ENCODE results near the gene ANXA5. TPM values are rescaled to one million over a fixed set of nuclear protein-coding genes. Genes with fewer than 3 reads are reported as not detected.
"Not testable (repeated sequence)": the region's sequence is repeated elsewhere in the genome, so short reads cannot be mapped to it uniquely, and the experiment has no call there.

ANXA5 gene
- total RNA-seq, 4 donors from 2014 or later, result 313 to 356 (median 325) TPM

DNA sequence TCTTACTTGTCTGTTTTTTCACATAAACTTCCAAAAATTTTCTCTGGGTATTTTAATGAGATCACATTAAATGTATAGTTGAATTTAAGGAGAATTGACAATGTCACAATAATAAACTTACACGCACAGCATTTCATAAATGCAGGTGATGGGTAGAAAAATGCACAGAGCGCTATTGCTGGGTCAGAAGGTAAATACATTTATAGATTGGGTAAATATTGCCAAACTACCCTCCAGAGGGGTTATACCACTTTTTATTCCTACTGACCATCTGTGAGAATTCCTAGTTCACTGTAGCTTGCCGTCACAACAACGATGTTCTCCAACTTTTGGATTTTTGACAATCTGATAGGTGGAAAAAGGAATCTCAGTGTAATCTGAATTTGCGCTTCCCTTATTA, 34.6 kb downstream of the ANXA5 start:
- peaks cover 0 to 4% of the 10 kb centered on the region in 2 donors for H3K36me3 ChIP-seq
- H3K27me3 ChIP-seq, result no peaks in the 10 kb centered on the region
- H3K4me1 ChIP-seq, result no peaks in the 10 kb centered on the region
- intact Hi-C loops (cut with DNase I), result no loop called here
- no peak overlapping the region for H3K4me3 ChIP-seq (replicated peaks in 1 of 3)
- no peak for DNase-seq
- TF ChIP-seq POLR2A (IDR thresholded peaks at IDR 0.05), result no peak
- TF ChIP-seq, protein P1, sequence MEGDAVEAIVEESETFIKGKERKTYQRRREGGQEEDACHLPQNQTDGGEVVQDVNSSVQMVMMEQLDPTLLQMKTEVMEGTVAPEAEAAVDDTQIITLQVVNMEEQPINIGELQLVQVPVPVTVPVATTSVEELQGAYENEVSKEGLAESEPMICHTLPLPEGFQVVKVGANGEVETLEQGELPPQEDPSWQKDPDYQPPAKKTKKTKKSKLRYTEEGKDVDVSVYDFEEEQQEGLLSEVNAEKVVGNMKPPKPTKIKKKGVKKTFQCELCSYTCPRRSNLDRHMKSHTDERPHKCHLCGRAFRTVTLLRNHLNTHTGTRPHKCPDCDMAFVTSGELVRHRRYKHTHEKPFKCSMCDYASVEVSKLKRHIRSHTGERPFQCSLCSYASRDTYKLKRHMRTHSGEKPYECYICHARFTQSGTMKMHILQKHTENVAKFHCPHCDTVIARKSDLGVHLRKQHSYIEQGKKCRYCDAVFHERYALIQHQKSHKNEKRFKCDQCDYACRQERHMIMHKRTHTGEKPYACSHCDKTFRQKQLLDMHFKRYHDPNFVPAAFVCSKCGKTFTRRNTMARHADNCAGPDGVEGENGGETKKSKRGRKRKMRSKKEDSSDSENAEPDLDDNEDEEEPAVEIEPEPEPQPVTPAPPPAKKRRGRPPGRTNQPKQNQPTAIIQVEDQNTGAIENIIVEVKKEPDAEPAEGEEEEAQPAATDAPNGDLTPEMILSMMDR (IDR thresholded peaks at IDR 0.05), result no peak
- H3K27ac ChIP-seq, result no peak overlapping the region
- no peaks in the 10 kb centered on the region for H3K9me3 ChIP-seq
- 96 to 97% methylated on average over 5 of the region's 5 CpGs for WGBS, 2 donors

DNA sequence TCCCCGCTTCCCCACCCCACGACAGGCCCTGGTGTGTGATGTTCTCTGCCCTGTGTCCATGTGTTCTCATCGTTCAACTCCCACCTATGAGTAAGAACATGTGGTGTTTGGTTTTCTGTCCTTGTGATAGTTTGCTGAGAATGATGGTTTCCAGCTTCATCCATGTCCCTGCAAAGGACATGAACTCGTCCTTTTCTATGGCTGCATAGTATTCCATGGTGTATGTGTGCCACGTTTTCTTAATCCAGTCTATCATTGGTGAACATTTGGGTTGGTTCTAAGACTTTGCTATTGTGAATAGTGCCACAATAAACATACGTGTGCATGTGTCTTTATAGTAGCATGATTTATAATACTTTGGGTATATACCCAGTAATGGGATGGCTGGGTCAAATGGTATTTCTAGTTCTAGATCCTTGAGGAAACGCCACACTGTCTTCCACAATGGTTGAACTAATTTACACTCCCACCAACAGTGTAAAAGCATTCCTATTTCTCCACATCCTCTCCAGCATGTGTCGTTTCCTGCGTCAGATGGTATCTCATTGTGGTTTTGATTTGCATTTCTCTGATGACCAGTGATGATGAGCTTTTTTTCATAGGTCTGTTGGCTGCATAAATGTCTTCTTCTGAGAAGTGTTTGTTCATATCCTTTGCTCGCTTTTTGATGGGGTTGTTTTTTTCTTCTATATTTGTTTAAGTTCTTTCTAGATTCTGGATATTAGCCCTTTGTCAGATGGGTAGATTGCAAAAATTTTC, 36.4 kb downstream of the ANXA5 start:
- H3K27me3 ChIP-seq; DNase-seq; H3K4me3 ChIP-seq (replicated peaks in 1 of 3); H3K9me3 ChIP-seq; H3K4me1 ChIP-seq; H3K36me3 ChIP-seq; H3K27ac ChIP-seq; intact Hi-C loops (cut with DNase I): not testable (repeated sequence)
- 93 to 96% methylated on average over 10 of the region's 10 CpGs for WGBS, 2 donors

DNA sequence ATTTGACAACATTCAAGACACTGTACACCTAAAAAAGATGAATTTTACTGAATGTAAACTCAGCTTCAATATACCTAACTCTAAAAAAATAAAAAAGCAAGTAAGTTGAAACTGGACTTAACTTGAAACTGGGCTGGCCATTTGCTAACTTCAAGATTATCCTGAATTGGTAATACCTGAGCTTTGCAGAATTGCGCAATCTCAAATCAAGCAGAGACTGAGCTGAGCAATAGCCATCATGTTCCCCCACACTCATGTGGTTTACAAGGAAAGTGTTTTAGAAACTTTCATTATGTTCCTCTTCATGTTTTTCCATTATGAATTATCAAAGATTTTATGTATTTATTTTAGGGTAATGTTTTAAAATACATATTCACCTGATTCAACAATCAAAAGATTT, 38.7 kb downstream of the ANXA5 start:
- Histone ChIP-seq H3K4me3 (replicated peaks in 1 of 3) (no peak overlapping the region), H3K9me3 (no peaks in the 10 kb centered on the region), H3K36me3 (no peaks in the 10 kb centered on the region), H3K27me3 (no peaks in the 10 kb centered on the region), H3K4me1 (peaks cover 4% of the 10 kb centered on the region in 2 donors), H3K27ac (no peak overlapping the region)
- WGBS, 2 donors, result 100% methylated on average over 1 of the region's 1 CpG
- intact Hi-C loops (cut with DNase I), result no loop called here
- TF ChIP-seq, protein P1 (IDR thresholded peaks at IDR 0.05), result no peak
- no peak for TF ChIP-seq POLR2A (IDR thresholded peaks at IDR 0.05)
- no peak for DNase-seq

DNA sequence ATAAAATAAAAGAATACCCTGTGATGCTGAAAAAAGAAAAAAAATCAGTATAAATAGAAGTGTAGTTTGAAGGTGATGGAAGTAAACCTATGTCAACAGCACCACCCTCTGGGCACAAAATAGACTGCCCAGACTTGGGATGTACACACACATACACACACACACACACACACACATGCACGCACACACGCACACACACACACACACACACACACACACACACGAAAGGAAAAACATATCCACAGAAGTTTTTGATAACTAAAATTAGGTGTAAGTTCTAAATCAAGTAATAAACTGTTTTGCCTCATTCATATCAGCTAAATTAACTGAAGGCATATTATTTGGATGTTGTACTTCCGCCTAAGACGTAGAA, 40.5 kb downstream of the ANXA5 start:
- 41 to 43% methylated on average over 5 of the region's 5 CpGs for WGBS, 2 donors
- Histone ChIP-seq H3K27me3 (no peaks in the 10 kb centered on the region), H3K4me3 (replicated peaks in 1 of 3) (no peak overlapping the region), H3K4me1 (peaks cover 4% of the 10 kb centered on the region in 2 donors), H3K27ac (no peak overlapping the region), H3K9me3 (no peaks in the 10 kb centered on the region), H3K36me3 (no peaks in the 10 kb centered on the region)
- intact Hi-C loops (cut with DNase I), result no loop called here
- peak; percentile 69 to 73 for DNase-seq
- TF ChIP-seq POLR2A (IDR thresholded peaks at IDR 0.05), result no peak
- TF ChIP-seq, protein P1 (IDR thresholded peaks at IDR 0.05), result peak in 4 of 6 experiments; percentile 48 to 97 (median 64)

DNA sequence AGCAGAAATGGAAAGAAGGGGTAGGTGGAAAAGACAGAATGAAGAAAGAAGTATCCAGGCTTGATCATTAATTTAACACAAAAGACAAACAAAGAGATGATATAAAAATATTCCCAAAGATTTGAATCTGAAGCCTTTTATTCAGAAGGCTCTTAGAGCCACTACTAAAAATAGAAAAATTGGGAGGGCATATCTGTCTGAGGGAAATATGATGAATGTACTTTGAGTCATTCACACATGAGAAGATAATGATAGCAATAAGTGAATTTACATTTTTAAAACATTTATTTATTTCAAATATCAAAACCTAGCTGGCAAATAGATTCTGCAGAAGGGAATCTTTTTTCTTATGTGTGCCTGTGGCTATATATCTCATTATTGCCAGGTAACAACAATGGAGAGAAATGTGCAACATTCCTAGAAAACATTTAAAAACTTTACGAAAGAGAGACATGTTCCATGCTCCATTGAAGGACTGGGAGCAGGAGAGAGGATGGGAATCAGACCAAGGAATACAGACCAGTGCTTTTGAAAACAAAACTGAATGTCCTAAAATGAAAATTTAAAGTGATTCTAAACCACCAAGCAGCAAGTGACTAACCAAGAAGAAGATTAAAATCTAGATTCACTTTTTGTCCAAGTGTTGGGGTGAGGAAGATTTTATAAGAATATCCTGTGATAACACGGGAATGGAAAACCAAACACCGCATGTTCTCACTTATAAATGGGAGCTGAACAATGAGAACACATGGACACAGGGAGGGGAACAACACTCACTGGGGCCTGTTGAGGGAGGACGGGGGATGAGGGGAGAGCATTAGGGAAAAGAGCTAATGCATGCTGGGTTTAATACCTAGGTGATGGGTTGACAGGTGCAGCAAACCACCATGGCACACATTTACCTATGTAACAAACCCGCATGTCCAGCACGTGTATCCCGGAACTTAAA, 41.2 kb downstream of the ANXA5 start:
- H3K36me3 ChIP-seq, result no peaks in the 10 kb centered on the region
- H3K27ac ChIP-seq, result peak overlapping the region in 1 of 3 donors; percentile 26
- no peaks in the 10 kb centered on the region for H3K9me3 ChIP-seq
- no peaks in the 10 kb centered on the region for H3K27me3 ChIP-seq
- H3K4me1 ChIP-seq, result peaks cover 4% of the 10 kb centered on the region in 2 donors
- H3K4me3 ChIP-seq (replicated peaks in 1 of 3), result no peak overlapping the region
- no peak for TF ChIP-seq POLR2A (IDR thresholded peaks at IDR 0.05)
- TF ChIP-seq, protein P1 (IDR thresholded peaks at IDR 0.05), result no peak
- WGBS, 2 donors, result 49 to 55% methylated on average over 7 of the region's 7 CpGs
- intact Hi-C loops (cut with DNase I), result no loop called here
- DNase-seq, result no peak
